ENCODE measurements around the gene FAM47E. TPM values are rescaled to one million over a fixed set of nuclear protein-coding genes. Genes with fewer than 3 reads are reported as not detected.

The FAM47E gene
- total and polyA plus RNA-seq, 2 of the 13 experiments (the other 11 are each of a cell fraction or from before 2014, with no cell fraction given), result 0.33 to 0.66 TPM

DNA sequence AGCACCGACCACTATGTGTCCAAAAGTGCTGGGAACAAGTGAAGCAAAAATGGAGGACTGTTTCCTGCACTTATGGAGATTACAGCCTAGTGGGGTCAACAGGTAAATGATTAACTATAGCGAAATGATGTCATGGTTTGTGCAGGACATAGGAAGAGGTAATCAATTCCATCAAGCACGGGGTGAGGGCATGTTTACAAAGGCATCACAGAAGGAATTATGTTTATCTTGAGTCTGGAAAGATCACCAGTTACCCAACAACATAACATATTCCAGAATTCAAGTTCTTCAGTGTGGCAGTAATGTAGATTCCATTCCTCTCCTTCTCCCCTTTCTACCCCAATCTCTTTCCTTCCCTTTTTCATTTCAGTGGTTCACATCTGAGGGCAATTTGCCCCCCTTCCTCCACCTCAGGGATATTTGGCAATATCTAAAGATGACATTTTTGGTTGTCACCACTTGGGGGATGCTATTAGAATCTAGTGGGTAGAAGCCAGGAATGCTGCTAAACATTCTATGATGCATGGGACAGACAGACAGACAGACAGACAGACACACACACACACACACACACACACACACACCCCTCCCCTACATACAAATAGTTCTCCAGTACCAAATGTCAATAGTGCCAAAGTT is 24.1 kb downstream of the FAM47E start (continued):
- TF ChIP-seq ZSCAN31 (CRISPR knock-in tag; IDR thresholded peaks at IDR 0.05; ENCODE audit: low read depth) (no peak), KDM4B (CRISPR knock-in tag; IDR thresholded peaks at IDR 0.05) (no peak), ZSCAN21 (CRISPR knock-in tag; IDR thresholded peaks at IDR 0.05; ENCODE audit: borderline replicate concordance) (no peak), SRSF9 (IDR thresholded peaks at IDR 0.05; ENCODE audit: borderline replicate concordance, insufficient read depth, low read depth, low read length, poor library complexity, severe bottlenecking) (no peak), ZNF44 (CRISPR knock-in tag; IDR thresholded peaks at IDR 0.05) (no peak), MLLT10 (CRISPR knock-in tag; IDR thresholded peaks at IDR 0.05) (no peak), SMYD3 (CRISPR knock-in tag; IDR thresholded peaks at IDR 0.05) (no peak), MIXL1 (CRISPR knock-in tag; IDR thresholded peaks at IDR 0.05) (0 out of 2 replicates have a peak, but pooled peaks have one; percentile 57), ZNF781 (CRISPR knock-in tag; IDR thresholded peaks at IDR 0.05; ENCODE audit: borderline replicate concordance, not compliant biosample characterization) (no peak), RCOR2 (CRISPR knock-in tag; IDR thresholded peaks at IDR 0.05) (0 out of 2 replicates have a peak, but pooled peaks have one; percentile 18), KMT2A (CRISPR knock-in tag; IDR thresholded peaks at IDR 0.05) (no peak), ZBTB42 (CRISPR knock-in tag; IDR thresholded peaks at IDR 0.05) (no peak), ZNF34 (CRISPR knock-in tag; IDR thresholded peaks at IDR 0.05; ENCODE audit: borderline replicate concordance) (no peak), FOXK2 (IDR thresholded peaks at IDR 0.05) (peak; percentile 67; the same call in 1 of the 2 replicates), RFX5 (IDR thresholded peaks at IDR 0.05; ENCODE audit: low read depth, low read length) (no peak), ZNF510 (CRISPR knock-in tag; IDR thresholded peaks at IDR 0.05; ENCODE audit: low read depth) (no peak)
- TF ChIP-seq, protein P1, sequence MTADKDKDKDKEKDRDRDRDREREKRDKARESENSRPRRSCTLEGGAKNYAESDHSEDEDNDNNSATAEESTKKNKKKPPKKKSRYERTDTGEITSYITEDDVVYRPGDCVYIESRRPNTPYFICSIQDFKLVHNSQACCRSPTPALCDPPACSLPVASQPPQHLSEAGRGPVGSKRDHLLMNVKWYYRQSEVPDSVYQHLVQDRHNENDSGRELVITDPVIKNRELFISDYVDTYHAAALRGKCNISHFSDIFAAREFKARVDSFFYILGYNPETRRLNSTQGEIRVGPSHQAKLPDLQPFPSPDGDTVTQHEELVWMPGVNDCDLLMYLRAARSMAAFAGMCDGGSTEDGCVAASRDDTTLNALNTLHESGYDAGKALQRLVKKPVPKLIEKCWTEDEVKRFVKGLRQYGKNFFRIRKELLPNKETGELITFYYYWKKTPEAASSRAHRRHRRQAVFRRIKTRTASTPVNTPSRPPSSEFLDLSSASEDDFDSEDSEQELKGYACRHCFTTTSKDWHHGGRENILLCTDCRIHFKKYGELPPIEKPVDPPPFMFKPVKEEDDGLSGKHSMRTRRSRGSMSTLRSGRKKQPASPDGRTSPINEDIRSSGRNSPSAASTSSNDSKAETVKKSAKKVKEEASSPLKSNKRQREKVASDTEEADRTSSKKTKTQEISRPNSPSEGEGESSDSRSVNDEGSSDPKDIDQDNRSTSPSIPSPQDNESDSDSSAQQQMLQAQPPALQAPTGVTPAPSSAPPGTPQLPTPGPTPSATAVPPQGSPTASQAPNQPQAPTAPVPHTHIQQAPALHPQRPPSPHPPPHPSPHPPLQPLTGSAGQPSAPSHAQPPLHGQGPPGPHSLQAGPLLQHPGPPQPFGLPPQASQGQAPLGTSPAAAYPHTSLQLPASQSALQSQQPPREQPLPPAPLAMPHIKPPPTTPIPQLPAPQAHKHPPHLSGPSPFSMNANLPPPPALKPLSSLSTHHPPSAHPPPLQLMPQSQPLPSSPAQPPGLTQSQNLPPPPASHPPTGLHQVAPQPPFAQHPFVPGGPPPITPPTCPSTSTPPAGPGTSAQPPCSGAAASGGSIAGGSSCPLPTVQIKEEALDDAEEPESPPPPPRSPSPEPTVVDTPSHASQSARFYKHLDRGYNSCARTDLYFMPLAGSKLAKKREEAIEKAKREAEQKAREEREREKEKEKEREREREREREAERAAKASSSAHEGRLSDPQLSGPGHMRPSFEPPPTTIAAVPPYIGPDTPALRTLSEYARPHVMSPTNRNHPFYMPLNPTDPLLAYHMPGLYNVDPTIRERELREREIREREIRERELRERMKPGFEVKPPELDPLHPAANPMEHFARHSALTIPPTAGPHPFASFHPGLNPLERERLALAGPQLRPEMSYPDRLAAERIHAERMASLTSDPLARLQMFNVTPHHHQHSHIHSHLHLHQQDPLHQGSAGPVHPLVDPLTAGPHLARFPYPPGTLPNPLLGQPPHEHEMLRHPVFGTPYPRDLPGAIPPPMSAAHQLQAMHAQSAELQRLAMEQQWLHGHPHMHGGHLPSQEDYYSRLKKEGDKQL (CRISPR knock-in tag; IDR thresholded peaks at IDR 0.05; ENCODE audit: low read depth), result 0 out of 2 replicates have a peak, but pooled peaks have one; percentile 20
- TF ChIP-seq, protein P2, sequence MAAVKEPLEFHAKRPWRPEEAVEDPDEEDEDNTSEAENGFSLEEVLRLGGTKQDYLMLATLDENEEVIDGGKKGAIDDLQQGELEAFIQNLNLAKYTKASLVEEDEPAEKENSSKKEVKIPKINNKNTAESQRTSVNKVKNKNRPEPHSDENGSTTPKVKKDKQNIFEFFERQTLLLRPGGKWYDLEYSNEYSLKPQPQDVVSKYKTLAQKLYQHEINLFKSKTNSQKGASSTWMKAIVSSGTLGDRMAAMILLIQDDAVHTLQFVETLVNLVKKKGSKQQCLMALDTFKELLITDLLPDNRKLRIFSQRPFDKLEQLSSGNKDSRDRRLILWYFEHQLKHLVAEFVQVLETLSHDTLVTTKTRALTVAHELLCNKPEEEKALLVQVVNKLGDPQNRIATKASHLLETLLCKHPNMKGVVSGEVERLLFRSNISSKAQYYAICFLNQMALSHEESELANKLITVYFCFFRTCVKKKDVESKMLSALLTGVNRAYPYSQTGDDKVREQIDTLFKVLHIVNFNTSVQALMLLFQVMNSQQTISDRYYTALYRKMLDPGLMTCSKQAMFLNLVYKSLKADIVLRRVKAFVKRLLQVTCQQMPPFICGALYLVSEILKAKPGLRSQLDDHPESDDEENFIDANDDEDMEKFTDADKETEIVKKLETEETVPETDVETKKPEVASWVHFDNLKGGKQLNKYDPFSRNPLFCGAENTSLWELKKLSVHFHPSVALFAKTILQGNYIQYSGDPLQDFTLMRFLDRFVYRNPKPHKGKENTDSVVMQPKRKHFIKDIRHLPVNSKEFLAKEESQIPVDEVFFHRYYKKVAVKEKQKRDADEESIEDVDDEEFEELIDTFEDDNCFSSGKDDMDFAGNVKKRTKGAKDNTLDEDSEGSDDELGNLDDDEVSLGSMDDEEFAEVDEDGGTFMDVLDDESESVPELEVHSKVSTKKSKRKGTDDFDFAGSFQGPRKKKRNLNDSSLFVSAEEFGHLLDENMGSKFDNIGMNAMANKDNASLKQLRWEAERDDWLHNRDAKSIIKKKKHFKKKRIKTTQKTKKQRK (IDR thresholded peaks at IDR 0.05; ENCODE audit: low read length), result no peak
- TF ChIP-seq, protein P3, sequence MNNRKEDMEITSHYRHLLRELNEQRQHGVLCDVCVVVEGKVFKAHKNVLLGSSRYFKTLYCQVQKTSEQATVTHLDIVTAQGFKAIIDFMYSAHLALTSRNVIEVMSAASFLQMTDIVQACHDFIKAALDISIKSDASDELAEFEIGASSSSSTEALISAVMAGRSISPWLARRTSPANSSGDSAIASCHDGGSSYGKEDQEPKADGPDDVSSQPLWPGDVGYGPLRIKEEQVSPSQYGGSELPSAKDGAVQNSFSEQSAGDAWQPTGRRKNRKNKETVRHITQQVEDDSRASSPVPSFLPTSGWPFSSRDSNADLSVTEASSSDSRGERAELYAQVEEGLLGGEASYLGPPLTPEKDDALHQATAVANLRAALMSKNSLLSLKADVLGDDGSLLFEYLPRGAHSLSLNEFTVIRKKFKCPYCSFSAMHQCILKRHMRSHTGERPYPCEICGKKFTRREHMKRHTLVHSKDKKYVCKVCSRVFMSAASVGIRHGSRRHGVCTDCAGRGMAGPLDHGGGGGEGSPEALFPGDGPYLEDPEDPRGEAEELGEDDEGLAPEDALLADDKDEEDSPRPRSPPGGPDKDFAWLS (CRISPR knock-in tag; IDR thresholded peaks at IDR 0.05; ENCODE audit: borderline replicate concordance), result no peak
- TF ChIP-seq, protein P4, sequence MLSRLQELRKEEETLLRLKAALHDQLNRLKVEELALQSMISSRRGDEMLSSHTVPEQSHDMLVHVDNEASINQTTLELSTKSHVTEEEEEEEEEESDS (CRISPR knock-in tag; IDR thresholded peaks at IDR 0.05; ENCODE audit: borderline replicate concordance), result no peak
